Lower leg skin (tissue), 4 donors: ENCODE results near the gene RHOB. TPM values are rescaled to one million over a fixed set of nuclear protein-coding genes. Genes with fewer than 3 reads are reported as not detected.

Source experiments
- DNase-seq, 2 donors: peaks; one replicate each; pipeline ENCODE4 v3.0.0-alpha.2; 2019; ENCODE audit warnings: low spot score in 2 of 2
- H3K4me3 ChIP-seq: fragments of 200-600 bp; sonication (generic); 2 replicates; pipeline ENCODE4 v1.5.1; 2017; ENCODE audit warnings: mild to moderate bottlenecking, low read depth; ENCODE audit not compliant: poor library complexity, severe bottlenecking
- POLR2A ChIP-seq, 2 donors: fragments of 450-650 bp; IDR thresholded peaks; one replicate each; pipeline ENCODE4 v1.6.1; 2016 to 2017; ENCODE audit warnings: antibody characterized with exemption in 2 of 2, mild to moderate bottlenecking in 1 of 2, moderate library complexity in 1 of 2
- WGBS, 2 donors: methylation state at CpG; one replicate each; pipeline ENCODE4 v1.1.5; 2018; 5-methylcytosine and 5-hydroxymethylcytosine counted together
- intact Hi-C: fragments of 100-400 bp; cut with DNase I; formaldehyde crosslinking; loops from one replicate; pipeline ENCODE4 v1.15.0; 2023; ENCODE audit warnings: low total_unique reads
- total RNA-seq, 4 donors: library from RNA; depleted of rRNA; stranded (reverse); fragments of >200 nt; gene quantifications; one replicate each; pipeline ENCODE4 v1.1.0, GENCODE V29; 2016
- TF ChIP-seq, protein P1 (sequence below), 3 donors: fragments of 450-650 bp; IDR thresholded peaks; one replicate each; pipeline ENCODE4 v1.5.1; 2016; ENCODE audit warnings: antibody characterized with exemption in 3 of 3, mild to moderate bottlenecking in 3 of 3, moderate library complexity in 2 of 3

The RHOB gene
- total RNA-seq, 4 donors from 2014 or later: 569 to 894 (median 709) TPM

- intact Hi-C loops: no loop called here
- WGBS, 2 donors: 66 to 76% methylated on average over 5 of the region's 5 CpGs
Observed at GRCh38 chr2:20403774-20404312, 43.0 kb upstream of the RHOB start.

DNA sequence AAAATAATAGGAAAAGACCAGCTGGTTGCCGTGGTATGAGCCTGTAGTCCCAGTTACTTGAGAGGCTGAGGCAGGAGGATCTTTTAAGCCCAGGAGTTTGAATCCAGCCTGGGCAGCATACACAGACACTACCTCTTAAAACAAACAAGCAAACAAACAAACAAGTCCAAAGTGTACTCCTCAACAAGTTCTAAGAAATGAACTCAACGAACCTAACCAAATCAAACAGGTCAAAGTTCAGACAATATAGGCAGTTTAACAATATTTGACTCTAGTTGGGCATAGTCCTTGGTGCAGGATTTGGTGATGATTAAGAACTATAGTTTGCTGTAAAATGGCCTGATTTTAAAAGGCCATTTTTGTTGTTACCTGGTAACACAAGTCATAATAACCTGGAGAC, 41.9 kb upstream of the RHOB start:
- no peak overlapping the region for H3K4me3 ChIP-seq
- WGBS, 2 donors: 90 to 91% methylated on average over 2 of the region's 2 CpGs
- TF ChIP-seq, protein P1, sequence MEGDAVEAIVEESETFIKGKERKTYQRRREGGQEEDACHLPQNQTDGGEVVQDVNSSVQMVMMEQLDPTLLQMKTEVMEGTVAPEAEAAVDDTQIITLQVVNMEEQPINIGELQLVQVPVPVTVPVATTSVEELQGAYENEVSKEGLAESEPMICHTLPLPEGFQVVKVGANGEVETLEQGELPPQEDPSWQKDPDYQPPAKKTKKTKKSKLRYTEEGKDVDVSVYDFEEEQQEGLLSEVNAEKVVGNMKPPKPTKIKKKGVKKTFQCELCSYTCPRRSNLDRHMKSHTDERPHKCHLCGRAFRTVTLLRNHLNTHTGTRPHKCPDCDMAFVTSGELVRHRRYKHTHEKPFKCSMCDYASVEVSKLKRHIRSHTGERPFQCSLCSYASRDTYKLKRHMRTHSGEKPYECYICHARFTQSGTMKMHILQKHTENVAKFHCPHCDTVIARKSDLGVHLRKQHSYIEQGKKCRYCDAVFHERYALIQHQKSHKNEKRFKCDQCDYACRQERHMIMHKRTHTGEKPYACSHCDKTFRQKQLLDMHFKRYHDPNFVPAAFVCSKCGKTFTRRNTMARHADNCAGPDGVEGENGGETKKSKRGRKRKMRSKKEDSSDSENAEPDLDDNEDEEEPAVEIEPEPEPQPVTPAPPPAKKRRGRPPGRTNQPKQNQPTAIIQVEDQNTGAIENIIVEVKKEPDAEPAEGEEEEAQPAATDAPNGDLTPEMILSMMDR (IDR thresholded peaks at IDR 0.05): no peak
- TF ChIP-seq POLR2A (IDR thresholded peaks at IDR 0.05): no peak
- intact Hi-C loops: no loop called here
- no peak for DNase-seq

More at GRCh38 chr2:20403774-20404312, 43.0 kb upstream of the RHOB start:
- no peak overlapping the region for H3K4me3 ChIP-seq
- TF ChIP-seq POLR2A (IDR thresholded peaks at IDR 0.05): no peak
- DNase-seq: peak in 1 of 2 donors; percentile 63

- TF ChIP-seq, protein P1 (IDR thresholded peaks at IDR 0.05): no peak
- no peak for TF ChIP-seq POLR2A (IDR thresholded peaks at IDR 0.05)
- no peak for DNase-seq
- intact Hi-C loops: no loop called here
- no peak overlapping the region for H3K4me3 ChIP-seq
Observed at GRCh38 chr2:20409039-20409438, 37.8 kb upstream of the RHOB start.

- intact Hi-C loops: no loop called here
- no peak overlapping the region for H3K4me3 ChIP-seq
- no peak for TF ChIP-seq POLR2A (IDR thresholded peaks at IDR 0.05)
- peak in 1 of 2 donors; percentile 84 for DNase-seq
- 87 to 90% methylated on average over 5 of the region's 5 CpGs for WGBS, 2 donors
Observed at GRCh38 chr2:20410556-20411277, 36.2 kb upstream of the RHOB start.

DNA sequence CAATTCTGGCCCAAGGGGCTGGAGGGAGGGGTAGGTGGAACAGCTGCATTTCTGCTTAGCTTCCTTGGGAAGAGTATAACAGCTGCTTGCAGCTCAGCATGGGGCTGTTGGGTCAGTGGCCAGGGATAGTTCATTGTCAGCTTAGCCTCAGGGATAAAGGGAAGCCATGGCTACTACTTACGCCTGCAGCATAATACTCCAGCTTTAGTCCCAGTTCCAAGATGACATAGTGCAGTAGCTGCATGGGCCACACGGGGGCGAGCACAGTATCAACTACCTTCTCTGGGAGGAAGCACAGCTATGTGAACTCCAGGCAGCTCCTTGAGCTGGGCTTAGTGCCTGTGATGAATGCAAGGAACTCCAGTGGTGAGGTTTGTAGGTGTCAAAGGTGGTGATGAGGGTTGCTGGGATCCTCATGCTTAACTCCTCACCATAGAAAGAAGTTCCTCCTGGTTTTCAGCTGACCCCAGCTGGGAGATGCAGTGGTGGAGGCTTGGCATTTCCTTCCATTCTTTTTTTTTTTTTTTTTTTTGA, 35.4 kb upstream of the RHOB start:
- intact Hi-C loops: no loop called here
- TF ChIP-seq POLR2A (IDR thresholded peaks at IDR 0.05): no peak
- TF ChIP-seq, protein P1 (IDR thresholded peaks at IDR 0.05): peak in 1 of 3 donors; percentile 78
- peak; percentile 89 to 98 for DNase-seq
- WGBS, 2 donors: 9 to 20% methylated on average over 3 of the region's 3 CpGs
- H3K4me3 ChIP-seq: no peak overlapping the region

- TF ChIP-seq POLR2A (IDR thresholded peaks at IDR 0.05): no peak
- TF ChIP-seq, protein P1 (IDR thresholded peaks at IDR 0.05): no peak
- 72 to 81% methylated on average over 3 of the region's 3 CpGs for WGBS, 2 donors
- intact Hi-C loops: no loop called here
- peak in 1 of 2 donors; percentile 46 for DNase-seq
- H3K4me3 ChIP-seq: no peak overlapping the region
Observed at GRCh38 chr2:20414806-20415205, 32.1 kb upstream of the RHOB start.
